GM21619 (cell line): Measurements from ENCODE around the gene MFAP3.
"Not testable (repeated sequence)": the region's sequence is repeated elsewhere in the genome, so short reads cannot be mapped to it uniquely, and the experiment has no call there.

ENCODE experiments used
- ATAC-seq: cut with Tn5 transposase; IDR thresholded peaks from one replicate; pipeline ENCODE4 v1.9.1; 2021; ENCODE audit not compliant: unreplicated experiment

The MFAP3 gene

GRCh38 chr5:154049636-154050035, 10.9 kb downstream of the MFAP3 start:
- ATAC-seq: no peak

GRCh38 chr5:154053468-154053867, 14.7 kb downstream of the MFAP3 start:
- no peak for ATAC-seq

- no peak for ATAC-seq
Measured at GRCh38 chr5:154055201-154055600, 16.4 kb downstream of the MFAP3 start.

- ATAC-seq: peak; percentile 63
Measured at GRCh38 chr5:154058055-154059038, 19.6 kb downstream of the MFAP3 start.

GRCh38 chr5:154059039-154059430, 20.3 kb downstream of the MFAP3 start:
- peak; percentile 30 for ATAC-seq

- ATAC-seq: no peak
Measured at GRCh38 chr5:154059583-154059982, 20.8 kb downstream of the MFAP3 start.

GRCh38 chr5:154060606-154061005, 21.8 kb downstream of the MFAP3 start:
- no peak for ATAC-seq

GRCh38 chr5:154063372-154063771, 24.6 kb downstream of the MFAP3 start:
- no peak for ATAC-seq

GRCh38 chr5:154065971-154066370, 27.2 kb downstream of the MFAP3 start:
- no peak for ATAC-seq

- ATAC-seq: not testable (repeated sequence)
Measured at GRCh38 chr5:154069854-154070253, 31.1 kb downstream of the MFAP3 start.

GRCh38 chr5:154071799-154072413, 33.1 kb downstream of the MFAP3 start:
- no peak for ATAC-seq

GRCh38 chr5:154072414-154073171, 33.8 kb downstream of the MFAP3 start:
- ATAC-seq: peak; percentile 94

GRCh38 chr5:154076240-154076922, 37.6 kb downstream of the MFAP3 start:
- ATAC-seq: no peak

GRCh38 chr5:154077696-154078095, 38.9 kb downstream of the MFAP3 start:
- no peak for ATAC-seq

- ATAC-seq: no peak
Measured at GRCh38 chr5:154078272-154078671, 39.5 kb downstream of the MFAP3 start.

- no peak for ATAC-seq
Measured at GRCh38 chr5:154081246-154081645, 42.5 kb downstream of the MFAP3 start.

- ATAC-seq: no peak
Measured at GRCh38 chr5:154084062-154084639, 45.4 kb downstream of the MFAP3 start.

- no peak for ATAC-seq
Measured at GRCh38 chr5:154086146-154086545, 47.4 kb downstream of the MFAP3 start.

- ATAC-seq: no peak
Measured at GRCh38 chr5:154086641-154087040, 47.9 kb downstream of the MFAP3 start.

GRCh38 chr5:154087260-154087659, 48.5 kb downstream of the MFAP3 start:
- no peak for ATAC-seq

- ATAC-seq: no peak
Measured at GRCh38 chr5:154088801-154089200, 50.0 kb downstream of the MFAP3 start.
